GM12801 (cell line): ENCODE data around the gene HOXA2.

ENCODE experiments used
- CTCF ChIP-seq: IDR thresholded peaks from one replicate; pipeline ENCODE4 v1.5.1; 2011; ENCODE audit warnings: control low read depth; ENCODE audit not compliant: insufficient read length; ENCODE audit errors: extremely low read depth

HOXA2 gene

DNA sequence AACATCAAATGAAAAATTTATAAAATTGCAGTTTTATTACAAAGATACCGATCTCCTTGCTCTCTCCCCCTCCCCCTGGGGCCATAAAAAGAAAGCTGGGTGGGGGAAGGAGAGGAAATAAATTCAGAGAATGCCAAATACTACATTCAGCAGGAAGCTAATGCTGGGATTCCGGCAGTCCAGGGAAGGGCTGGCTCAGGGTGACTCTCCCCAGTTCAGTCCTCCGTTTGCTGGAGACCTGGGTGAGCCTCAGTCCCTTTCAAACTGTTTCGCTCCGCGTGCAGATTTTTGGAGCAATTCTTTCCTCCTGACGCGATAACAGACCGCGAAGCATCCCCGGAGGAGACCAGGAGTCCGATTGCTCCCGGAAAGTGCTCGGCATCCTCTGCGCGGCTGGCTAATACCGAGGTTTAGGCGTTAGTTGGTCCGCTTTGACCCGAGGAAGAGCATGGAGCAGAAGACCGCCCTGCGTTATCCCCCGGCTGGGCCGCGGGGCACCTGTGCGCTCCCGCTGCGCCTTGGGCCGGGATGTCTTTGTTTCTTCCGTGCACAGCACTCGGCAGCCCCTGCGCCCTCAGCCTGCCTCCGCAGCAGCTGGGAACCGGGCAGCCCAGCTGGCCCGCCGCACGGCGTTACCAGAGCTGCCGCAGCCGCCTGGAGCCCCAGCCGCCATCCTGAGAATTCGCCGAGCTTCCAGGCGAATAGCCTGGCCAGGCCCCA is 3.9 kb upstream of the HOXA2 start:
- no peak for TF ChIP-seq CTCF

DNA sequence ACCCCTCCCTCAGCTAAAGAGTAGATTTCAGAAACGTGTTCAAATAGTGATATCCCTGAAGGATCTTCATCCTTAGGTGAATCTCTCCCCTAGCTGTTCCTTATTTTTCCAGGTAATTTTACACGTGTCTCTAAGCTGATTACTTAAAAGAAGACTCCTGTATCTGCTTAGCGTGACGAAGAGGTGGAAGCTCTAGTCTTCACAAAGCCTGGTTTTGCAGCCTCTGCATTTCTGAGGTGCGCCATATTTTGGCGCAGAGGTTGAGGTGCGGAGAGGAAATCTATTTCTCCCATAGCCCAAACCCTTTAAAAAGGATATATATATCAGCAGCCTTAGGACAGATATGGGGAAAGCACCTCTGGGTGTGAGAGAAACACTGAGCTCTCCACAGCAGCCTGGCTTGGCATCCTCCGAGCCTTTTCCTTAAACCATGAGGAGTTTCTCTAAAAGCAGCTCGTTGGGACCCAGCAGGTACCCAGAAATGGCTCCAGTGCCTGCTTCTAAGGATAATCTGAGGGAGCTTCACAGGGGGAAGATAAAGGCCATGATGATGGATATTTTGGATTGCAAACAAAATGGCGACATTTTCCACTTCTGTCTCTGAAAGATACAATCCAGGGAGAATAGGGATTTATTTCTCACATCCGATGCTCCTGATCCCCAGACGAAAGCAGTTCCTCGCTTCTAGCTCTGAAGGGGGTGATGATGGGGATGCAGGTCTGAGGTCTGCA is 3.0 kb upstream of the HOXA2 start:
- no peak for TF ChIP-seq CTCF

GRCh38 chr7:27104341-27105058 is 2.0 kb upstream of the HOXA2 start:
- no peak for TF ChIP-seq CTCF

- no peak for TF ChIP-seq CTCF
Observed at GRCh38 chr7:27103489-27104226, 1.2 kb upstream of the HOXA2 start.

- no peak for TF ChIP-seq CTCF
Observed at GRCh38 chr7:27101957-27102580, 414 bp downstream of the HOXA2 start.

- TF ChIP-seq CTCF, result no peak
Observed at GRCh38 chr7:27101171-27101956, 1.1 kb downstream of the HOXA2 start.
